Inferior parietal cortex (tissue), 1 donor: ENCODE results near the gene SPATS2L.

Source experiments
- DNase-seq: peaks from one replicate; pipeline ENCODE4 v3.0.0-alpha.2; 2016; ENCODE audit errors: extremely low spot score

Gene SPATS2L

GRCh38 chr2:200377355-200378336 lies 71.2 kb downstream of the SPATS2L start:
- no peak for DNase-seq

GRCh38 chr2:200378652-200379290 lies 72.3 kb downstream of the SPATS2L start:
- DNase-seq, result no peak

GRCh38 chr2:200379481-200380090 lies 73.1 kb downstream of the SPATS2L start:
- no peak for DNase-seq

- DNase-seq, result no peak
Observed at GRCh38 chr2:200380091-200380561, 73.6 kb downstream of the SPATS2L start.

- no peak for DNase-seq
Observed at GRCh38 chr2:200380833-200381542, 74.5 kb downstream of the SPATS2L start.

- no peak for DNase-seq
Observed at GRCh38 chr2:200382874-200383273, 76.4 kb downstream of the SPATS2L start.

GRCh38 chr2:200383380-200384110 lies 77.1 kb downstream of the SPATS2L start:
- DNase-seq, result no peak

GRCh38 chr2:200385063-200385635 lies 78.7 kb downstream of the SPATS2L start:
- no peak for DNase-seq

GRCh38 chr2:200393191-200393590 lies 86.7 kb downstream of the SPATS2L start:
- no peak for DNase-seq

- no peak for DNase-seq
Observed at GRCh38 chr2:200394045-200394444, 87.6 kb downstream of the SPATS2L start.

GRCh38 chr2:200396781-200397242 lies 90.3 kb downstream of the SPATS2L start:
- peak; percentile 42 for DNase-seq

- DNase-seq, result no peak
Observed at GRCh38 chr2:200397785-200398184, 91.3 kb downstream of the SPATS2L start.

- no peak for DNase-seq
Observed at GRCh38 chr2:200399046-200399445, 92.6 kb downstream of the SPATS2L start.

GRCh38 chr2:200399636-200400035 lies 93.1 kb downstream of the SPATS2L start:
- no peak for DNase-seq

GRCh38 chr2:200403814-200404213 lies 97.3 kb downstream of the SPATS2L start:
- DNase-seq, result no peak

- no peak for DNase-seq
Observed at GRCh38 chr2:200404615-200405014, 98.1 kb downstream of the SPATS2L start.

- no peak for DNase-seq
Observed at GRCh38 chr2:200405599-200406298, 99.3 kb downstream of the SPATS2L start.

GRCh38 chr2:200406379-200406778 lies 99.9 kb downstream of the SPATS2L start:
- no peak for DNase-seq

- DNase-seq, result no peak
Observed at GRCh38 chr2:200408428-200409316, 102.2 kb downstream of the SPATS2L start.
